ENCODE results near the gene USP50.
"Not testable (repeated sequence)": the region's sequence is repeated elsewhere in the genome, so short reads cannot be mapped to it uniquely, and the experiment has no call there.

DNA sequence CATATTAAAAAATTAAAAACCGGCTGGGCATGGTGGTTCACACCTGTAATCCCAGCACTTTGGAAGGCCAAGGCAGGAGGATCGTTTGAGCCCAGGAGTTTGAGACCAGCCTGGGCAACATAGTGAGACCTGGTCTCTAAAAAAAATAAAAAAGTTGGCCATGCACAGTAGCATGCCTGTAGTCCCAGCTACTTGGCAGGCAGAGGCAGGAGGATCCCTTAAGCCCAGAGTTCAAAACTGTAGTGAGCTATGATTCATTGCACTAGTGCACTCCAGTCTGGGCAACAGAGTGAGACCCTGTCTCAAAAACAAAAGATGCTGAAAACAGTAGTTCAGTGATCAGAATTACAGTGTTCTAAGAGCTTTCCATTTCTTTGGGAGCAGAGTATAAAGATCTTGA is 40.8 kb downstream of the USP50 start:
- not testable (repeated sequence) for TF ChIP-seq POLR2A, CTCF (IDR thresholded peaks at IDR 0.05)
